Neural cell (in vitro differentiated cells): ENCODE results near the gene SYT17. TPM values are rescaled to one million over a fixed set of nuclear protein-coding genes. Genes with fewer than 3 reads are reported as not detected.
"Not testable (repeated sequence)": the region's sequence is repeated elsewhere in the genome, so short reads cannot be mapped to it uniquely, and the experiment has no call there.

Source experiments
- H2AFZ ChIP-seq: fragments of 200-600, 300-800 bp; sonication (generic), shearing (Covaris generic); 2 replicates; pipeline ENCODE4 v1.6.0; 2014; ENCODE audit warnings: low read depth, mild to moderate bottlenecking, antibody characterized with exemption, low read length, moderate library complexity
- H3F3A ChIP-seq: fragments of 200-600 bp; shearing (Covaris generic); 2 replicates; pipeline ENCODE4 v1.6.1; 2016; ENCODE audit warnings: mild to moderate bottlenecking, moderate library complexity, mixed read lengths, antibody characterized with exemption, low read length; ENCODE audit not compliant: insufficient read depth, poor library complexity, severe bottlenecking
- H3K27ac ChIP-seq: fragments of 200-600, 300-800 bp; sonication (generic), shearing (Covaris generic); 2 replicates; pipeline ENCODE4 v1.5.1; 2014; ENCODE audit warnings: mild to moderate bottlenecking, low read length, moderate library complexity
- H3K27me3 ChIP-seq: fragments of 300-800, 200-600 bp; sonication (generic), shearing (Covaris generic); 2 replicates; pipeline ENCODE4 v1.6.0; 2014; ENCODE audit warnings: mild to moderate bottlenecking, low read depth, low read length, moderate library complexity; ENCODE audit not compliant: insufficient read depth
- H3K36me3 ChIP-seq: fragments of 300-800, 200-600 bp; sonication (generic), shearing (Covaris generic); 2 replicates; pipeline ENCODE4 v1.5.1; 2014; ENCODE audit warnings: mild to moderate bottlenecking, antibody characterized with exemption, low read length, moderate library complexity; ENCODE audit not compliant: insufficient read depth
- H3K4me2 ChIP-seq: fragments of 300-800, 200-600 bp; sonication (generic), shearing (Covaris generic); 2 replicates; pipeline ENCODE4 v1.6.0; 2014; ENCODE audit warnings: mild to moderate bottlenecking, low read length
- H3K4me3 ChIP-seq: fragments of 300-800, 200-600 bp; sonication (generic), shearing (Covaris generic); 2 replicates; pipeline ENCODE4 v1.5.1; 2014; ENCODE audit warnings: mild to moderate bottlenecking, low read length, moderate library complexity
- H3K79me2 ChIP-seq: fragments of 200-600 bp; shearing (Covaris generic); replicated peaks from 2 replicates; pipeline ENCODE4 v1.6.0; 2014; ENCODE audit warnings: mild to moderate bottlenecking, low read length, moderate library complexity; ENCODE audit not compliant: insufficient read depth
- H3K9ac ChIP-seq: fragments of 300-800, 200-600 bp; sonication (generic), shearing (Covaris generic); 2 replicates; pipeline ENCODE4 v1.6.1; 2016; ENCODE audit warnings: mild to moderate bottlenecking, low read length, mixed read lengths
- H3K9me2 ChIP-seq: fragments of 200-600 bp; shearing (Covaris generic); 2 replicates; pipeline ENCODE4 v1.6.1; 2016; ENCODE audit warnings: mild to moderate bottlenecking, low read length, mixed read lengths; ENCODE audit not compliant: insufficient read depth
- H3K9me3 ChIP-seq: fragments of 200-600, 300-800 bp; sonication (generic), shearing (Covaris generic); 2 replicates; pipeline ENCODE4 v1.6.1; 2016; ENCODE audit warnings: mild to moderate bottlenecking, mixed run types, low read length, moderate library complexity, mixed read lengths
- H4K20me1 ChIP-seq: fragments of 200-600 bp; shearing (Covaris generic); 2 replicates; pipeline ENCODE4 v1.6.1; 2016; ENCODE audit warnings: mild to moderate bottlenecking, mixed run types; ENCODE audit not compliant: insufficient read depth
- CTCF ChIP-seq: fragments of 450-650 bp; IDR thresholded peaks from 2 replicates; pipeline ENCODE4 v1.5.1; 2014; ENCODE audit warnings: antibody characterized with exemption, mild to moderate bottlenecking, moderate library complexity; ENCODE audit not compliant: poor library complexity, severe bottlenecking
- EZH2 ChIP-seq: fragments of 200-600, 300-800 bp; shearing (Covaris generic), sonication (generic); IDR thresholded peaks from 2 replicates; pipeline ENCODE4 v1.6.1; 2014; ENCODE audit warnings: antibody characterized with exemption, low read length, borderline replicate concordance, mild to moderate bottlenecking; ENCODE audit not compliant: insufficient read depth, poor library complexity, severe bottlenecking
- MXI1 ChIP-seq: fragments of 450-650 bp; conservative IDR thresholded peaks from 2 replicates; pipeline ENCODE4 v1.6.1; 2014; ENCODE audit warnings: antibody characterized with exemption, mild to moderate bottlenecking; ENCODE audit not compliant: poor library complexity, severe bottlenecking
- POLR2AphosphoS5 ChIP-seq: IDR thresholded peaks from 2 replicates; pipeline ENCODE4 v1.6.1; 2012
- RAD21 ChIP-seq: fragments of 450-650 bp; conservative IDR thresholded peaks from 2 replicates; pipeline ENCODE4 v1.6.1; 2014; ENCODE audit warnings: antibody characterized with exemption, mild to moderate bottlenecking, moderate library complexity
- REST ChIP-seq: IDR thresholded peaks from 2 replicates; pipeline ENCODE4 v1.6.1; 2012; ENCODE audit warnings: borderline replicate concordance
- SMC3 ChIP-seq: fragments of 450-650 bp; conservative IDR thresholded peaks from 2 replicates; pipeline ENCODE4 v1.6.1; 2014; ENCODE audit warnings: antibody characterized with exemption, mild to moderate bottlenecking, moderate library complexity; ENCODE audit not compliant: poor library complexity
- polyA plus RNA-seq: library from polyadenylated mRNA; depleted of rRNA; stranded (reverse); fragments of >200 nt; gene quantifications from 2 replicates; pipeline ENCODE4 v1.2.3, GENCODE V29; 2014

SYT17 gene
- polyA plus RNA-seq, 1 donor from 2014 or later = 3.0 TPM

DNA sequence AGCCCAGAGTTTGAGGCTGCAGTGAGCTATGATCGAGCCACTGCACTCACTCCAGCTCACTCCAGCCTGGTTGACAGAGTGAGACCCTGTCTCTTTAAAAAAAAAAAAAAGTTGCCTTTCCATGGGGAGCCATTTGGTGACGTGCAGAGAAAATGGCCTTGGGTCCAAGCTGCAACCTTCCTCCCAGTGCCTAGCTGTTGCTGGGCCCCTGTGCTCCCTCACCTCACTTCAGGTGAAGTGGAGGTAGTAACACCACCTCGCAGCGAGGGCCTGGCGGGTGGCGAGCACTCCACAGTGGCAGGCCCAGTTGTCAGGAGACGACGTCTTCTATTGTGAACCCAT, 17.4 kb downstream of the SYT17 start:
- Histone ChIP-seq H3K36me3 (no peaks in the 10 kb centered on the region), H3K79me2 (no peaks in the 10 kb centered on the region), H4K20me1 (no peaks in the 10 kb centered on the region), H3K27ac (no peak overlapping the region), H3K4me3 (no peak overlapping the region), H3K9me2 (no peaks in the 10 kb centered on the region), H2AFZ (no peak overlapping the region), H3K9ac (no peak overlapping the region), H3K27me3 (no peaks in the 10 kb centered on the region), H3K9me3 (no peaks in the 10 kb centered on the region), H3K4me2 (no peak overlapping the region), H3F3A (no peaks in the 10 kb centered on the region)
- TF ChIP-seq MXI1 = no peak

GRCh38 chr16:19186408-19186807, 18.4 kb downstream of the SYT17 start:
- Histone ChIP-seq H3K79me2 (no peaks in the 10 kb centered on the region), H2AFZ (no peak overlapping the region), H3K9ac (no peak overlapping the region), H3K27ac (no peak overlapping the region), H3K4me2 (no peak overlapping the region), H3K27me3 (no peaks in the 10 kb centered on the region), H3K36me3 (no peaks in the 10 kb centered on the region), H4K20me1 (no peaks in the 10 kb centered on the region), H3F3A (no peaks in the 10 kb centered on the region), H3K9me2 (no peaks in the 10 kb centered on the region), H3K4me3 (no peak overlapping the region), H3K9me3 (no peaks in the 10 kb centered on the region)
- TF ChIP-seq EZH2 (no peak), POLR2AphosphoS5 (no peak), RAD21 (no peak), CTCF (no peak), REST (no peak), SMC3 (no peak)

DNA sequence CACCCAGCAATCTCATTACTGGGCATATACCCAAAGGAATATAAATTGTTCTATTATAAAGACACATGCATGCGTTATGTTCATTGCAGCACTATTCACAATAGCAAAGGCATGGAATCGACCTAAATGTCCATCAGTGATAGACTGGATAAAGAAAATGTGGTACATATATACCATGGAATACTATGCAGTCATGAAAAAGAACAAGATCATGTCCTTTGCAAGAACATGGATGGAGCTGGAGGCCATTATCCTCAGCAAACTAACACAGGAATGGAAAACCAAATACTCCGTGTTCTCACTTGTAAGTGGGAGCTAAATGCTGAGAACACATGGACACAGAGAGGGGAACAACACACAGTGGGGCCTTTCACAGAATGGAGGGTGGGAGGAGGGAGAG, 19.9 kb downstream of the SYT17 start:
- H3K9me2 ChIP-seq, H4K20me1 ChIP-seq, H3K79me2 ChIP-seq, H3K9ac ChIP-seq, H3K4me2 ChIP-seq, H3K27me3 ChIP-seq, H2AFZ ChIP-seq, H3K4me3 ChIP-seq, H3K36me3 ChIP-seq, H3F3A ChIP-seq, H3K9me3 ChIP-seq, H3K27ac ChIP-seq: not testable (repeated sequence)
